ENCODE results near the gene ZMYM5.
"Not testable (repeated sequence)": the region's sequence is repeated elsewhere in the genome, so short reads cannot be mapped to it uniquely, and the experiment has no call there.

Gene ZMYM5

DNA sequence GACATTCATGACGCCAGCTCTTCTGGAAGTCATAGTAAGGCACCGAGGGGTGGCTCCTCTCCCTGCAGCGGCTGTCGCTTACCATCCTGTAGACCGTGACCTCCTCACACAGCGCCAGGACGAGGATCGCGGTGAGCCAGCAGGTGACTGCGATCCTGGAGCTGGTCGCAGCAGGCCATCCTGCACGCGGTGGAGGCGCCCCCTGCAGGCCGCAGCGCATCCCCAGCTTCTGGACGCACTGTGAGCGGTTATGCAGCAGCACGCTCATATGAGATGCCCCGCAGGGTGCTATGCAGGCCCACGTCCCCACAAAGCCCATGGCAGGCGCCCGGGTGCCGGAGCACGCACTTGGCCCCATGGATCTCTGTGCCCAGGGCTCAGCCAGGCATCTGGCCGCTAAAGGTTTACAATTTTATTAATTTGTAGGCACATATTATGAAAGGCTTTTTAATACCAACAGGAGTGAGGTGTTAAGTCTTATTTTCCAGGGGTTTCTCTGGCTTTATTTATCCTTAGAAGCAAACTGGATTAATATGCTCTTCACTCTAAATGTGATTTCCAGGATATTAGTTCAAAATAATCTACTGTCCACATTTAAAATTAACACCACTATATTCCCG, 45.1 kb downstream of the ZMYM5 start:
- DNase-seq = no peak

DNA sequence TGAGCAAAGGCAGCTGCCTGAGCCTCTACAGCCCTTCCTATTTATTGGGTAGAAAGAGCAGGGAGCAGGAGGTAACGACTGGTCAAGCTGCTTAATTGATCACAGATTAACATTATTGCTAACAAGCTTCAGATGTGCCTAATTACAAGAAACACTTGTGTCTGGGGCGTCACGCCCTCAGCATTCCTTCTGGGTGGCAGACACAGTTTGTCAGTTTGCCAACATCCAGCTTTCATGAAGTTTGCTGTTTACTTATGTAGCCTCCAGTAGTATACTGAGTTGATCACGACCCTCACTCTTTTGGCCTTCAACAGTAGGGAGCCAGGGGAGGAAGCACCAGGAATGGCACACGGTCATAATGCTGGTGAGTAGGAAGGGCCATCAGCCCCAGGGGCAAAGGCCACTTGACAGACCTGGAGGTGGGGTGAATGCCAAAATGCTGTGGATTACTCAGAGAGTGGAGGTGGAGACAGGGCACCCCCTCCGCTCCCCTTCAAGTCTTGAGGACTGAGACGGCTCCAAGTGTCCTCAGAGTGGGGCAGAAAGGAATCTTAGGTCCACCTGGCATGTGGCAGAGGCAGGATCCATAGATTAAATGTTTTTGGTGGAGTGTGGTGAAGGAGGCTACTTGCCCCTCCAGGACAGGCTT, 45.8 kb downstream of the ZMYM5 start:
- DNase-seq = no peak

DNA sequence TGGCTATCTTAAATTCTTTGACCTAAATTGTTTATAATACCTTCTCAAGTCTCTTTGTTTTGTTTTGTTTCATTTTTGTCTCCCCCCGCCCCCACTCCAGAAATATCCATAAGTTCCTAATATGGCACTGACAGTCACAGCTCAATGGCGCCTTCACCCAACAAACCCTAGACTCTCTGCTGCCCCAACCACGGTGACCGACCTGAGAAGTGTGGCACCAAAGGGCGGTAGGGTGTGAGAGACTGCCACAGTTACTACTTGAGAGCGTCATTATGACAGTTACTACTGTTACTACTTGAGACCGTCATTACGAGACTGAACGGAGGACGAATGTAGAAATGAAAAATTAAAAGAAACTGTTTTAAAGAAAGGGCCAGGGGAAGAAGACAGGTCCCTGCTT, 46.3 kb downstream of the ZMYM5 start:
- no peak for DNase-seq

- not testable (repeated sequence) for DNase-seq
Measured at GRCh38 chr13:19815842-19816241, 47.6 kb downstream of the ZMYM5 start.

- DNase-seq = no peak
Measured at GRCh38 chr13:19810996-19811881, 52.2 kb downstream of the ZMYM5 start.

GRCh38 chr13:19810151-19810550, 53.3 kb downstream of the ZMYM5 start:
- no peak for DNase-seq

DNA sequence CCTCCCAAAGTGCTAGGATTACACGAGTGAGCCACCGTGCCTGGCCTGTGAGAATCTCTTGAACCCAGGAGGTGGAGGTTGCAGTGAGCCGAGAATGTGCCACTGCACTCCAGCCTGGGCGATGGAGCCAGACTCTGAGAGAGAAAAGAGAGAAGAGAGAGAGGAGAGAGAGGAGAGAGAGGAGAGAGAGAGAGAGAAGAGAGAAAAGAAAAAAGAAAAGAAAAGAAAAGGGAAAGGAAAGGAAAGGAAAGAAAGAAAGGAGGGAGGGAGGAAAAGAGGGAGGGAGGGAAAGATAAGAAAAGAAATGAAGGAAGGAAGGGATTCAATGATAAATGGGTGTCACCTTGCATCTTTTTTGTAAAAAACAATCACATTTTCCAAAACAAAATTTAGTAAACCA, 57.7 kb downstream of the ZMYM5 start:
- no peak for DNase-seq

GRCh38 chr13:19795956-19796355, 67.5 kb downstream of the ZMYM5 start:
- no peak for DNase-seq

- no peak for DNase-seq
Measured at GRCh38 chr13:19794631-19795030, 68.8 kb downstream of the ZMYM5 start.

DNA sequence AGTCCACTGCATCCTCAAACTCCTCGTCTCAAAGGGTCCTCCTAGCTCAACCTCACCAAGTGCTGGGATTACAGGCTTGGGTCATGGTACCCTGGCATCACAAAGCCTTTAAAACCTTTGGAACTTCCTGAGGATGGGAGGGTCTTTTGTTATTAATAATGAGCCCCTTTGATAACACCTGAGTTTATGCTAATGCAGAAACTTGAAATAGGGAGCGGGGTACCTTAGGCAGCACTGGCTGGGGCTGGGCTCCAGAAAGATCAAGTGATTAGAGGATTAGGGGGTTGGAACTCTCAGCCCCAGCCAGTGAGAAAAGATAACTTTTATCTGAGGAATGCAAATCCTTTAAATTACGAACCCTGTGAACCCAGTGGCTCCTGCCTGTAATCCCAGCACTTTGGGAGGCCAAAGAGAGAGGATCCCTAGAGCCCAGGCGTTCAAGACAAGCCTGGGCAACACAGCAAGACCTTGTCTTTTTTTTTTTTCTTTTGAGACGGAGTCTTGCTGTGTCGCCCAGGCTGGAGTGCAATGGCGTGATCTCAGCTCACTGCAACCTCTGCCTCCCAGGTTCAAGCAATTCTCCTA, 71.4 kb downstream of the ZMYM5 start:
- no peak for DNase-seq

GRCh38 chr13:19782727-19783682, 80.4 kb downstream of the ZMYM5 start, which contains the start of gene PSPC1:
TSS of gene PSPC1 (minus strand) at chr13:19782945. CDS start at chr13:19782757, 188 bp downstream.
- peak; percentile 96 for DNase-seq

DNA sequence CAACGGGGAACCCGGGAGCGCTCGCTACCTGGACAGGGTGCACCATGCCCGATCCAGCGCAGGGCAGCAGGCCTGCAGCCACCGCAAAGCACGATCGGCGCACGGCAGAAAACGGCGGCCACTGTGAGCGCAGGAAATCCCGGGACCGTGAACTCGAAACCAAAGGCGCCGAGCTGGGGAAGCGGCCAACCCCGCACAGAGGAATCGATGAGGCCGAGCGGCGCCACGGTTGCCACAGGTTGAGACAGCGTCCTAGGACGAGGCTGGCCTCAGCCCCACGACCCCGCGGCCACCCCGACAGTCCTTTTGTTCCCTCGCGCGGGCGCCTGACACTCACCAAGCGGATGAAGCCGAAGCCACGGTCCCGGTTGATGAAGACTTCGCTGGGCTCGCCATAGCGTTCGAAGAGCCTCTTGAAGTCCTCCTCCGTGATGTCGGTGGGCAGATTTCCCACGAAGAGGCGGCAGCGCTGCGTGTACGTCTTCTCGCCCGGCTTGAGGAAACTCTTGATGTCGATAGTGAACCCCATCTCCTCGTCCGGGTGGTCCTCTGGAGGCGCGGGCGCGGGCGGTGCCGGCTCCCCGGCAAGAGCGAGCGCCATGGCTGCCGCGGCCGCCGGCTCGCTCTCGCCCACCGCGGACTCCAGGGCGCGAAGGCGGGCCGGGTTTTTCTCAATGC, 81.3 kb downstream of the ZMYM5 start:
- peak; percentile 55 for DNase-seq

- no peak for DNase-seq
Measured at GRCh38 chr13:19781526-19781925, 81.9 kb downstream of the ZMYM5 start.

DNA sequence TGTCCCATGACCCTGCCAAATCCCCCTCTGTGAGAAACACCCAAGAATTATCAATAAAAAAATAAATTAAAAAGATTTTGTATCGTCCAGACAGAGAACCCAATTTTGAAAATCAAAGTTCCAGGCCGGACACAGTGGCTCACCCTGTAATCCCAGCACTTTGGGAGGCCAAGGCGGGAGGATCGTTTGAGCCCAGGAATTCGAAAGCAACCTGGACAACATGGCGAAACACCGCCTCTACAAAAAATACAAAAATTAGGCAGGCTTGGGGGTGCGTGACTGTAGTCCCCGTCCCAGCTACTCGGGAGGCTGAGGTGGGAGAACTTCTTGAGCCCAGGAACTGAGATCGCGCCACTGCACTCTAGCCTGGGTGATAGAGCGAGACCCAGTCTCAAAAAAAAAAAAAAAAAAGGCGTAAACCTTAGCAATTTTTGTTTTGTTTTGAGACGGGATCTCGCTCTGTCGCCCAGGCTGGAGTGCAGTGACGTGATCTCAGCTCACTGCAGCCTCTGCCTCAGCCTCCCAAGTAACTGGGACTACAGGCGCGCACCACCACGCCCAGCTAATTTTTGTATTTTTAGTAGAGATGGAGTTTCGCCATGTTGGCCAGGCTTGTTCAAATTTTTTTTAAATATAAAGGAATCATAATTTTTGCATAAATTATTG, 82.6 kb downstream of the ZMYM5 start:
- DNase-seq = not testable (repeated sequence)
